HG02938 (cell line): Measurements from ENCODE around the gene LALBA.
"Not testable (repeated sequence)": the region's sequence is repeated elsewhere in the genome, so short reads cannot be mapped to it uniquely, and the experiment has no call there.

Experiments
- ATAC-seq: cut with Tn5 transposase; IDR thresholded peaks from one replicate; pipeline ENCODE4 v1.9.1; 2021; ENCODE audit warnings: mild to moderate bottlenecking, moderate library complexity; ENCODE audit not compliant: unreplicated experiment

LALBA gene

DNA sequence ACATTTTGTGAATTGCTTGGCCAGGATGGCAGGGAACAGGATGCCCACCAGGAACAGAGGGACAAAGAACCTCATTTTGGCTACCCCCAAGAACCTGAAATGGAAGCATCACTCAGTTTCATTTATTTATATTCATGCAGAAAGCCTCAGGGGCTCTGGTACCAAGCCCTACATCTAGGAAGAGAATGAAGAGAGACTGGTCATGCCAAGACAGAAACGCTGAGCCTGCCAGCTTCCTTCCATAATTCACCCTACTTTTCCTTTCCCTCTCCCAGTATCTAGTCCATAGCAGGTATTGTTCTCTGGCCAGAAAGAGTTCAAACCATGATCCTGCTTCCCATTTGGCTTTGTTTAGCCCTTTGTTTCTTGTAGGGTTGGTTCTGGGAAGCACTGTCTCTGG, at the start of gene LALBA:
LALBA (minus strand) TSS at position 101 of the 400 bp plus-strand sequence; CDS start at position 75, 26 bp downstream.
- ATAC-seq, result no peak

- ATAC-seq, result peak; percentile 52
Measured at GRCh38 chr12:48618541-48618940, 48.7 kb upstream of the LALBA start.

GRCh38 chr12:48615681-48616080, 45.8 kb upstream of the LALBA start:
- no peak for ATAC-seq

DNA sequence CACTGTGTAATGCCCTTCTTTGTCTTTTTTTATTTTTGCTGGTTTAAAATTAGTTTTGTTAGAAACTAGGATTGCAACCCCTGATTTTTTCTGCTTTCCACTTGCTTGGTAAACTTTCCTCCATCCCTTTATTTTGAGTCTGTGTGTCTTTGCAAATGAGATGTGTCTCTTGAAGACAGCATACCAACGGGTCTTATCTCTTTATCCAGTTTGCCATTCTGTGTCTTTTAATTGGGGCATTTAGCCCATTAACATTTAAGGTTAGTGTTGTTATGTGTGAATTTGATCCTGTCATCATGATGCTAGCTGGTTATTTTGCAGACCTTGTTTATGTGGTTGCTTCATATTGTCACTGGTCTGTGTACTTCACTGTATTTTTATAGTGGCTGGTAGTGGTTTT, 43.5 kb upstream of the LALBA start:
- ATAC-seq, result no peak

GRCh38 chr12:48602192-48602989, 32.5 kb upstream of the LALBA start:
- no peak for ATAC-seq

DNA sequence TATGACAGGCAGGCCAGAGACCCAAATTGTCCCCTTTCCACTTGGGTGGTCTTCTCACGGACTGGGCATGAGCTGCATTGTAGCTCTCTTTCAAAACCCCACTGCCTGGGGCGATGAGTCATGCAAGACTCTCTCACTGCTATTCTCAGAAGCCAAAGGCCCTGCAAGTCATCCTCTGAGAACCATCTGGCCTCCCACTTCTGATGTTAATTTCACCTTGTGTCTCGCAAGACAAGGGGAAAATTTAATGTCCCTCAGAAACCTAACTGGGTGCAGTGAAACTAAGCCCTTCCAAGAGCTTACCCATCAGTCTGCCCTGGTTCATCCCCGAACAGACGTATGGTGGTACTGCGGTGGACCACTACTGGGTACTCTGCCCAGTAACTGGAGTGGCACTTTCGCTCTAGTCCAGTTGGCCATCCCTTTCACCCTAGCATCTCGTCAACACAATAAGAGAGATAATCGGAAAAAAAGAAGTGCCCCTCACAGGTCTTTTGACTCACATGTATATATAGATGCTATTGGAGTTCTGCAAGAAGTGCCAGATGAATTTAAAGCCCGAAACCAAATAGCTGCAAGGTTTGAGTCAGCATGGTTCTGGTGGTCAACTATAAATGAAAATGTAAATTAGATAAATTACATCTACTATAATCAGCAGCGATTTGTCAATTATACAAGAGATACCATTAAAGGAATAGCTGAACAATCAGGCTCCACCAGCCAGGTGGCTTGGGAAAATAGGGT, 31.3 kb upstream of the LALBA start:
- peak; percentile 79 for ATAC-seq

DNA sequence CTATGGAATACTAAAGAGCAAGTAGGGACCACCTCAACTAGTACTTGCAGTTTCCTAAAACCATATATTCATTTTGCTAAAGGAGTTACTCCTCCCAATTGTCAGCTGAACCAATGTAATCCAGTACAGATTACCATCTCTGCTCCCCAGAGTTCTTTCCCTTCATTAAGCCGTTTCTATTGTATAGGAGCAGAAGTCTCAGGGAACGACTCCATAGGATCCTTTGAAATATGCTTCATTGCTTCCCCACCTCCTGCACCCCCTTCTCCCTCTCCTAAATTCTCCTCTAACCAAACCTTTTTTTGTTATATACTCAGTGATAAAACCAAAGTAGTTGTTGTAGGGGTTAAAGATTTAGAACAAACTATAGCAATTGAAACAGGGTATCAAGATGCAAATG, 30.7 kb upstream of the LALBA start:
- ATAC-seq, result no peak

GRCh38 chr12:48592591-48593086, 22.8 kb upstream of the LALBA start:
- no peak for ATAC-seq

DNA sequence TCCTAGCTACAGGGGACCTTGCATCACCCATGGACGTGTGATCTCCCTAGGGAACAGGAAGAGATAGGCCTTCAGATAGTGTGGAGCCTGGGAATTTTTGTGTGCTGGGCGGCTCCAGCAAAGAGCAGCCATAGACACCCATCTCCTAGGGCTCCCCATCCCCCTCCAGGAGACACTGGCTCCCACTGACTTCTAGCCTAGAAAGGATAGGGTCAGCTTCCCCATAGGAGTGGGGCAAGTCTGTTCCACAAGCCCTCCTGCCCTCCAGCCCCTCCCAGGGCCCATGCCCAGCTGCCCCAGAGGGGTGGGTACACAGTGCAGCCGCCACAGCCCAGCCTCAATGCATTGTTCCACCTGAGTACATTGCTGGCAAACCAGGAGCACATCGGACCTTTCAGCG, 16.5 kb upstream of the LALBA start:
- ATAC-seq, result no peak

DNA sequence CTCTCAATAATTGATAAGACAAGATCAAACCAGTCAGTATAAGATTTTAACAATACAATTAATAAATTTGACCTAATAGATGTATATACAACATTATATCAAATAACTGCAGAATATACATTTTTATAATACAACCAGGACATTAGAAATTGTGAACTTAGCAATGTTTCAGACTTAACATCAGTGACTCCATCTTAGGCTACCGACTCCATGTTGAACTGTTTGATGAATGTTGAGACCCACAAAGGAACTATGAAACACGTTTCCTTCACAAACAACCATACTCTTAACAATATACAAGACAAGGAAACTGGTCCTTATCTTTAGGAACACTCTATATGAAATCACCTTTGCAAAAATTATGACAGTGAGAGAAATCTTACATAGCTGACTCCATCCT, 13.9 kb upstream of the LALBA start:
- ATAC-seq, result no peak

DNA sequence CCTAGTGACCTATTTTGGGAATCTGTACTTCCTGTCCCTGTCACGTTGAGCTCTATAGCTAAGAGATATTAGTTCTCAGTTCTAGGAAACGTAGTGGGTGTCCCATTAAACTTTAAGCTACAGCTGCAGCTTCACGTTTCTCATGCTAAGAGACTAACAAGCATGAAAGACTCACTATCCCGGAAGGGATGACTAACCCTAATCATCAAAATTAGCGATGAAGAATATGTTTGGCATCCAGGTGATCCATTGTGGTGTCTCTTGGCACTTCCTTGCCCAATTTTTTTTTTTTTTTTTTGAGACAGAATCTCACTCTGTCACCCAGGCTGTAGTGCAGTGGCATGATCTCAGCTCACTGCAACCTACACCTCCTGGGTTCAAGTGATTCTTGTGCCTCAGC, 11.0 kb upstream of the LALBA start:
- no peak for ATAC-seq

- no peak for ATAC-seq
Measured at GRCh38 chr12:48572326-48572725, 2.5 kb upstream of the LALBA start.

- no peak for ATAC-seq
Measured at GRCh38 chr12:48567731-48568130, 2.1 kb downstream of the LALBA start.

- ATAC-seq, result no peak
Measured at GRCh38 chr12:48557919-48558318, 11.9 kb downstream of the LALBA start.

GRCh38 chr12:48556631-48557030, 13.2 kb downstream of the LALBA start:
- ATAC-seq, result no peak

GRCh38 chr12:48553666-48554343, 16.0 kb downstream of the LALBA start:
- ATAC-seq, result not testable (repeated sequence)

DNA sequence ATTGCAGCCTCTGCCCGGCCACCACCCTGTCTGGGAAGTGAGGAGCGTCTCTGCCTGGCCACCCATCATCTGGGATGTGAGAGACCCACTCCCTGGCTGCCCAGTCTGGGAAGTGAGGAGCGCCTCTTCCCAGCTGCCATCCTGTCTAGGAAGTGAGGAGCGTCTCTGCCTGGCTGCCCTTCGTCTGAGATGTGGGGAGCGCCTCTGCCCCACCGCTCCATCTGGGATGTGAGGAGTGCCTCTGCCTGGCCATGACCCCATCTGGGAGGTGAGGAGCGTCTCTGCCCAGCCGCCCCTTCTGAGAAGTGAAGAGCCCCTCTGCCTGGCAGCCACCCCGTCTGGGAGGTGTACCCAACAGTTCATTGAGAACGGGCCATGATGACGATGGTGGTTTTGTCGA, 18.2 kb downstream of the LALBA start:
- not testable (repeated sequence) for ATAC-seq

DNA sequence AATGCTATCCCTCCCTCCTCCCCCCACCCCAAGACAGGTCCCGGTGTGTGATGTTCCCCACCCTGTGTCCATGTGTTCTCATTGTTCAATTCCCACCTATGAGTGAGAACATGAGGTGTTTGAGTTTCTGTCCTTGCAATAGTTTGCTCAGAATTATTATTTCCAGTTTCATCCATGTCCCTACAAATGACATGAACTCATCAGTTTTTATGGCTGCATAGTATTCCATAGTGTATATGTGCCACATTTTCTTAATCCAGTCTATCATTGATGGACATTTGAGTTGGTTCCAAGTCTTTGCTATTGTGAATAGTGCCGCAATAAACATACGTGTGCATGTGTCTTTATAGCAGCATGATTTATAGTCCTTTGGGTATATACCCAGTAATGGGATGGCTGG, 22.8 kb downstream of the LALBA start:
- ATAC-seq, result not testable (repeated sequence)

GRCh38 chr12:48545833-48546469, 23.9 kb downstream of the LALBA start:
- ATAC-seq, result no peak

GRCh38 chr12:48542300-48542928, 27.4 kb downstream of the LALBA start:
- ATAC-seq, result no peak

DNA sequence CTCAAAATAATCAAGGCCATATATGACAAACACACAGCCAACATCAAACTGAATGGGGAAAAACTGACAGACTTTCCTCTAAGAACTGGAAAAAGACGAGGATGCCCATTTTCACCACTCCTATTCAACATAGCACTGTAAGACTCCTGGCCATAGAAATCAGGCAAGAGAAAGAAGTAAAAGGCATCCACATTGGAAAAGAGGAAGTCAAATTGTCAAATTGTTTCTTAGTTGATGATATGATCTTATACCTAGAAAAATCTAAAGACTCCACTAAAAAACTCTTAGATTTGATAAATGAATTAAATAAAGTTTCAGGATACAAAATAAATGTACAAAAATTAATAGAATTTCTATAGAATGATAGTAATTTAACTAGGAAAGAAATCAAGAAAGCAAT, 33.2 kb downstream of the LALBA start:
- no peak for ATAC-seq
